Measurements from ENCODE around the gene PHF3. TPM values are rescaled to one million over a fixed set of nuclear protein-coding genes. Genes with fewer than 3 reads are reported as not detected.

The PHF3 gene
- total RNA-seq, 1 donor from 2014 or later = 53.4 TPM

- peak; percentile 51 for DNase-seq
Observed at GRCh38 chr6:63644668-63645326, 9.2 kb downstream of the PHF3 start.

DNA sequence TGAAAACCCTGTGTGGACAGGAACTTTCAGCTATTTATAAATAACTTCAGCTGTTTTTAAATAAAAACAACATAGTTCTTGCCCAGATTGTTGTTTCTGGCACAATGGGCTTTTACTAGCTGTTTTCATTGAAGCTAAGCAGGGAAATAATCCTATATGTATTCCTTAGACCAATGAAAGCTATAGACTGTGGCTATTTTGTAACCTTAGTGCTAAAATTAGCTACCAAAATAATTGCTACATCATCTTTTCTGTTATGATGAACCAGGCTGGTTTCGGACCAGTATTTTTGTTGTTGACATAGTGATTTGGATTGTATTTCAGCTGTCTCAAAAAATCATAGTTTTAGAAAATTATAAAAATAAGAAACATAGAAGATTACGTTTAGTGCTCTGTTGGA is 13.7 kb downstream of the PHF3 start:
- no peak for DNase-seq

GRCh38 chr6:63649847-63650265 is 14.3 kb downstream of the PHF3 start:
- no peak for DNase-seq

GRCh38 chr6:63652980-63653379 is 17.4 kb downstream of the PHF3 start:
- no peak for DNase-seq

- no peak for DNase-seq
Observed at GRCh38 chr6:63660757-63661156, 25.2 kb downstream of the PHF3 start.

DNA sequence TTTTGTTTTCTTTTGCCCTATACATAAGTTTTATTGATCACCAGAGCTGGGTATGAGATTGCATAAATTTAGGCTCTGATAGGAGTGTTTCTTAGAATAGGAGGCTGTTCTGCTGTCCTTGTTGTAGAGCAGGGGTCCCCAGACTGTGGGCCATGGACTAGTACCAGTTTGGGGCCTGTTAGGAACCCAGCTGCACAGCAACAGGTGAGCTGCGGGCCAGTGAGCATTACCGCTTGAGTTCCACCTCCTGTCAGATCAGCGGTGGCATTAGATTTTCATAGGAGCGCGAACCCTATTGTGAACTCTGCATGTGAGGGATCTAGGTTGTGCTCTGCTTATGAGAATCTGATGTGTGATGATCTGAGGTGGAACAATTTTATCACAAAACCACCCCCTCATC is 26.2 kb downstream of the PHF3 start:
- DNase-seq = no peak

GRCh38 chr6:63663147-63663955 is 27.7 kb downstream of the PHF3 start:
- peak; percentile 49 for DNase-seq

- DNase-seq = no peak
Observed at GRCh38 chr6:63663956-63664281, 28.3 kb downstream of the PHF3 start.

GRCh38 chr6:63671098-63671754 is 35.6 kb downstream of the PHF3 start:
- DNase-seq = no peak

DNA sequence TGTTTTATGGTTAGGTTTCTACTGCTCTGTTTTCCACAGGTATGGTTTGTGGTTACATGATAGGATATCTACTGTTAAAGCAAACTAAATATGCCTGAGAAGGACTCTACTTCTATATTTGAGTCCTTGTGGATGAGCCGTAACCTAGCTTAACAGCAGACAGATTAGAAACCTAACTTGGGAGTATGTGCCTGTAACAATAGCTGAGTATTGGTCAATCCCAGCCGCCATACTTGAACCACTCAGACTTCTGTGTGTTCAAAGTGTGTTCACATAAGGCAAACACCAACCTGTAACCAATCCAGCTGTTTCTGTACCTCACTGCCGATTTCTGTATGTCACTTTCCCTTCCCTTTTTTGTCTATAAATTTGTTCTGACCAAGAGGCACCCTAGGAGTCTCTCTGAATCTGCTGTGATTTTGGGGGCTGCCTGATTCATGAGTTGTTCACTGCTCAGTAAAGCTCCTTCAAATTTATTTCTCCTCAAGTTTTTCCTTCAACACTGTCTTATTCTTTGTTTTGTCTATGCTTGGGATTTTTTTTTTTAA is 37.1 kb downstream of the PHF3 start:
- no peak for DNase-seq

- DNase-seq = no peak
Observed at GRCh38 chr6:63673692-63674091, 38.1 kb downstream of the PHF3 start.

DNA sequence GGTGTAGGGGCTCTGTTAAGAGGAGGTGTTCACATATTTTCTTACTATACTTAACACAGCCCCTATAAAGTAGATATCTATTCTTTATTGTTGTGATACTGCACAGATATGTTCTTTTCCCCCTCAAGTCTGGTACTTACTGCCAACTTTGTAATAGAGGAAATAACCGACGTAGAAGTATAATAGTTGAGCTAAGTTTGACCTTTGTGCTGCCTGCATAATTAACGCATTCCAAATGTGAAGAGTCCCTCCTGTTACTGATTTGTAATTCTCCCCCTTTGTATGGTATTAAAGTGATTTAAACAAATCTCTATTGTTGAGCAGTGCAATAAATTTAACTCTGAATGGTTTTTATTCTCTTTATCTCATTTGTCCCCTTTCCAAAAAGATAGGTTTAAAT is 39.0 kb downstream of the PHF3 start:
- peak; percentile 12 for DNase-seq

- DNase-seq = no peak
Observed at GRCh38 chr6:63675138-63675537, 39.5 kb downstream of the PHF3 start.

DNA sequence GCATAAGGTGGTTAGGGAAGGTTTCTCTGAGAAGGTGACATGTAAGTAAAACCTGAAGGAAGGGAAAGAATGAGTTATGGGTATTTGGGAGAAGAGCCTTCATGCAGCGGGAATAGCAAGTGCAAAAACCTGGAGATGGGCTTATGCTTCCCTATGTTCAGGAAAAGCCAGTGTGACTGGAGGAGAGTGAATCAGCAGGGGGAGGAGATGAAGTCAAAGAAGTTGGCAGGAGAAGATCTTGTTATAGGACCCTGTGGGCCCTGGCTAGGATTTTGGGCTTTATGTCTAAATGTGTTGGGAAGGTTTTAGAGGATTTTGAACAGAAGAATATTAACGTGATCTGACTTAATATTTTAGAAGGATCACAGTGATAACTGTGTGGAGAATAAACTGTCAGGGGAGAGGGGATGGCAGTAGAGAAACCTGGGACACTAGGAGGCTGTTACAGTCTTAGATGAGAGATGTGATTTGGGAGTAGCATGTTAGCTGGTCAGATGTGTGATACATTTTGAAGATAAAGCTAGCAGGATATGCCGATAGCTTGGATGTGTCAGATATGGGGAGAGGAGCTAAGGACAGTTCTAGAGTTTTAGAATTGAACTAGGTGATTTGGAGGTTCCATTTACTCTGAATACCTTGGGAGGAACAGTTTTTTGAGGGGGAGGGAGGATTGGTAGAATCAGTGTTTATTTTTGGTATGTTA is 41.0 kb downstream of the PHF3 start:
- DNase-seq = peak; percentile 7

- DNase-seq = no peak
Observed at GRCh38 chr6:63677282-63677681, 41.7 kb downstream of the PHF3 start.

DNA sequence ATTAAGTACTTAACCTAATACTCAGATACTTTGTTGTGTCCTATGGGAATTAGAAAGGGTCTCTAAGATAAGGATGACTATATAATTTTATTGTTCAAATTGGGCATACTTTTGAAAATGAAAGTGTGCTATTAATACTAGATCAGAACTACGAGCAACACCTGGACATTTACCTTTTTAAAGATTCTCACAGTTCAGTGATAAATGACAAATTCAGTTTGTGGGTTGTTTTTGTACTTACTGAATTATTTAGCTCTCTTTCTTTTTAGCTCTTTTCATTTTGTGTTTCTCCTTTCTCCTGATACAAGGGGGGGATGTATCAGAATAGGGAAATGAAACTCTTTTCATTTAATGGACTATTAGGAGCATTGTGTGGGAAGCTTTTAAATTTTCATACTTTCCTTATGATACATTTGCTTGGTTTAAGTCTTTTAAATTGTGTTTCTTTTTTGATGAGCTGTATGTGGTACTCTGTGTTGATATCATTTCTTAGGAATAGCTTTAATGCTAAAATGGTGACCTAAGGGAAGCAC is 47.5 kb downstream of the PHF3 start:
- no peak for DNase-seq

DNA sequence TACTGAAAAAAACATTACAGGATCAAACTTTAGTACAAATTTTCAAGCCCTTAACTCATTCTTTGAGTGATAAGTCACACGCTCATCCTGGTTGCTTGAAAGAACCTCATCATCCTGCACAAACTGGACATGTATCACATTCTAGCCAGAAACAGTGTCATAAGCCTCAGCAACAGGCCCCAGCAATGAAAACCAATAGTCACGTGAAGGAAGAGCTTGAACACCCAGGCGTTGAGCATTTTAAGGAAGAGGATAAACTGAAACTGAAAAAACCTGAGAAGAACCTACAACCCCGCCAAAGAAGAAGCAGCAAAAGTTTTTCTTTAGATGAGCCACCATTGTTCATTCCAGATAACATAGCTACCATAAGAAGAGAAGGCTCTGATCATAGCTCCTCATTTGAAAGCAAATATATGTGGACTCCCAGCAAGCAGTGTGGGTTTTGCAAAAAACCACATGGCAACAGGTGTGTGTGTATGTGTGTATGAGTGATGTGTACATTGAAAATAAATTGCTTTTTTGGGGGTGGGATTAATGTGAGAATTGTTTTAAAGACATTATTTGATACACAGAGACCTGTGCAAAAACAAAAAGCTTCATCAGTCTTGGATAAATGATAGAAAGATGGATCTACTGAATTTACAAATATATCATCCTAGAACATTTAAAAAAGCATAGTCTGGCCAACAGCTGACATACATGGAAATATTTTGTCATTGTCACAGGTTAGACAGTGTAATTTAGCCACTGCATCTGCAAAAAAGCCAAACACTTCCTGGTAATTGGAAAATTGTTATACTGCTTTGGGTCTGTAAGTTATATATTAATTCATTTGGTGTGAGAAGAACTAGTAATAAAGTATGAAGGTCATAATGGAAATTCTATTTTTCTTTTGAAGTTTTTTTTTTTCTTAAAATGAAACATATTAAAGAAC is 50.1 kb downstream of the PHF3 start:
- no peak for DNase-seq

DNA sequence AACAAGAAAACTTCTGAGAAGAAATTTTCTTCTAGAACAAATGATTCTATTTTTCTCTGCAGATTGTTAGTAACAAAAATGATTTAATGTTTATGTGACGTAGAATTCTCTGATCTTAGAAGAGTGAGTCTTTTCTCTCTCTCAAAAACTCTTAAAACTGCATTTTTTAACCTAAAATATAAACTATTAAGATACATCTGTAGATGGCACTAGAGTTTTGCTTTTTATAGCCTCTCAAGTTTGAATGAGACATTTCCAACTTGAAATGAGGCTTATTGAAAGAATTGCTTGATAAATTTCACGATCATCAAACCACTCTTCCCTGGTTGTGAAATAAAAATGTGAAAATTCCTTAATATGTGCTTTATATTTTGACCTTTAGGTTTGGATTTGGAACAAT is 53.8 kb downstream of the PHF3 start:
- no peak for DNase-seq

- DNase-seq = peak; percentile 20
Observed at GRCh38 chr6:63690221-63690620, 54.6 kb downstream of the PHF3 start.

DNA sequence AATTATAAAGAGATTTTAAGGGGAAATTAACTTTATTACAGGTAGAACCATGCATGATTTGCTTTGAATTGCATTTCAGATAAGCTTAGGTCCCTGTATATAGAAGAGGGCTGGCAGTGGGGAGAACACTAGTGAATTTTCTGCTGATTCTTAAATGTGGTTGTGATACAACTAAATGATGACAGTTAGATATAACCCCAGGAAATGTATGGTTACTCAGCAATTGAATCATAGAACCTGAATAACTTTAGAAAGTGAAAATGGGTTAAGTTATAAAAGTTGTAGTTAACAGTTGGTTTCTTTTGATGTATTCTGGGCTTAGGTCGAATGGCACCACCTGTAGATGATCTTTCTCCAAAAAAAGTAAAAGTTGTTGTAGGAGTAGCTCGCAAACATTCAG is 70.1 kb downstream of the PHF3 start:
- DNase-seq = no peak

DNA sequence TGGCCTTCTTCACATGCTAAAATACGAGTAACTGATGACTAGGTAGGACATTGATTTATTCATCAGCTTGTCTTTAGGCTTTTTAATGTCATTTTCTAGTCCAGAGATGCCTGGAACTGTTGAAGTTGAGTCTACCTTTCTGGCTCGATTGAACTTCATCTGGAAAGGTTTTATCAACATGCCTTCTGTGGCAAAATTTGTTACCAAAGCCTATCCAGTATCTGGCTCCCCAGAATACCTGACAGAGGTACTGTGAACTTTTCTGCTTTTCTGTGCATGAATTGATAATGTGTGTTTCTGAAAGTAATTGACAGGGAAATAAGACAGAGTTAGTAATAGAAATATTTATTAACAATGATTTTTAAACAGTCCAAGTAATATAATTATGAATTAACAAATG is 71.0 kb downstream of the PHF3 start:
- no peak for DNase-seq

- DNase-seq = no peak
Observed at GRCh38 chr6:63708631-63709030, 73.0 kb downstream of the PHF3 start.
